Chondrocyte (in vitro differentiated cells): ENCODE results near the gene PRKAR1A. TPM values are rescaled to one million over a fixed set of nuclear protein-coding genes. Genes with fewer than 3 reads are reported as not detected.
A peak's percentile ranks its signal among the peaks of the same experiment; 100 is the strongest.

Experiments
- DNase-seq: peaks from one replicate; pipeline ENCODE4 v3.0.0; 2021; ENCODE audit warnings: mixed read lengths, low spot score
- H3K27ac Mint-ChIP-seq: one replicate; pipeline ENCODE4 v1.8.0; 2021; ENCODE audit warnings: mild to moderate bottlenecking, moderate library complexity, mixed read lengths; ENCODE audit not compliant: unreplicated experiment
- H3K27me3 Mint-ChIP-seq: 2 replicates; pipeline ENCODE4 v1.8.0; 2021; ENCODE audit warnings: low read depth, mixed read lengths
- H3K36me3 Mint-ChIP-seq: 2 replicates; pipeline ENCODE4 v1.8.0; 2021; ENCODE audit warnings: low read depth, mixed read lengths
- H3K4me1 Mint-ChIP-seq: 2 replicates; pipeline ENCODE4 v1.8.0; 2021; ENCODE audit warnings: low read depth, mild to moderate bottlenecking, mixed read lengths
- H3K4me3 Mint-ChIP-seq: one replicate; pipeline ENCODE4 v1.8.0; 2021; ENCODE audit warnings: mild to moderate bottlenecking, moderate library complexity, mixed read lengths; ENCODE audit not compliant: unreplicated experiment
- H3K9me3 Mint-ChIP-seq: 2 replicates; pipeline ENCODE4 v1.8.0; 2021; ENCODE audit warnings: low read depth, mixed read lengths
- CTCF ChIP-seq: fragments of 200-600 bp; sonication (generic); IDR thresholded peaks from 2 replicates; pipeline ENCODE4 v1.5.0; 2021; ENCODE audit warnings: antibody characterized with exemption, mild to moderate bottlenecking, moderate library complexity
- total RNA-seq: library from RNA; stranded (reverse); gene quantifications from 3 replicates; pipeline ENCODE4 v1.2.1, GENCODE V29; 2021

The PRKAR1A gene
- total RNA-seq, 1 donor from 2014 or later = 269 TPM

GRCh38 chr17:68598074-68598473 is 85.8 kb downstream of the PRKAR1A start:
- H3K4me1 Mint-ChIP-seq = peaks cover 8% of the 10 kb centered on the region
- H3K36me3 Mint-ChIP-seq = no peaks in the 10 kb centered on the region
- no peak for DNase-seq
- no peak for TF ChIP-seq CTCF
- H3K9me3 Mint-ChIP-seq = no peaks in the 10 kb centered on the region
- no peak overlapping the region for H3K27ac Mint-ChIP-seq
- H3K4me3 Mint-ChIP-seq = no peak overlapping the region
- H3K27me3 Mint-ChIP-seq = peaks cover 38% of the 10 kb centered on the region

- H3K27me3 Mint-ChIP-seq = peaks cover 40% of the 10 kb centered on the region
- DNase-seq = no peak
- H3K36me3 Mint-ChIP-seq = no peaks in the 10 kb centered on the region
- TF ChIP-seq CTCF = no peak
- H3K27ac Mint-ChIP-seq = no peak overlapping the region
- peaks cover 8% of the 10 kb centered on the region for H3K4me1 Mint-ChIP-seq
- peaks cover 2% of the 10 kb centered on the region for H3K9me3 Mint-ChIP-seq
- no peak overlapping the region for H3K4me3 Mint-ChIP-seq
These were observed 86.3 kb downstream of the PRKAR1A start for GRCh38 chr17:68598545-68598961.

DNA sequence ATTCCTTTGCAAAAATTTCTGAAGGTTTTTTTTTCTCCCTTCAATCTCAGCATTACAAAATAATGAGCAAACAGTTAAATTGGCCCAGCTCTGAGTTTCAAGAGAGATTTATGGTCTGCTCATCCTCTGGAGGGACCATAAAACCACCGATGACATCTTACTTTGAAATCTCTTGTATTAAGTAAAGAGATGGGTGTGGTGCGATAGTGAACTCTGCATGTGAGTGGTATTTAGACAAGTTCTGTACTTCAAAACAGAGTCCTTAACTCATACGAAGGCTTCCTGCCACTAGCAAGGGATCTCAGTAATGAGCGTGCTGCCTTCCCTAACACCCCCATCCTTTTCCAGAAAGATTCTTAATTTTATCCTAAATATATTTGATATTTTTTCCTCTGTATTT is 86.9 kb downstream of the PRKAR1A start:
- H3K4me1 Mint-ChIP-seq = peaks cover 8% of the 10 kb centered on the region
- DNase-seq = no peak

GRCh38 chr17:68599552-68600066 is 87.4 kb downstream of the PRKAR1A start:
- Mint-ChIP-seq H3K27ac (no peak overlapping the region), H3K4me1 (peaks cover 8% of the 10 kb centered on the region), H3K36me3 (no peaks in the 10 kb centered on the region), H3K27me3 (peaks cover 42% of the 10 kb centered on the region), H3K9me3 (peaks cover 3% of the 10 kb centered on the region), H3K4me3 (peak overlapping the region; percentile 68)
- TF ChIP-seq CTCF = no peak
- DNase-seq = no peak

More for the DNA sequence above, 86.9 kb downstream of the PRKAR1A start:
- H3K9me3 Mint-ChIP-seq = peaks cover 3% of the 10 kb centered on the region
- no peak for TF ChIP-seq CTCF
- no peak overlapping the region for H3K27ac Mint-ChIP-seq
- H3K27me3 Mint-ChIP-seq = peaks cover 42% of the 10 kb centered on the region
- no peaks in the 10 kb centered on the region for H3K36me3 Mint-ChIP-seq
- H3K4me3 Mint-ChIP-seq = no peak overlapping the region

- H3K9me3 Mint-ChIP-seq = peaks cover 3% of the 10 kb centered on the region
- no peak overlapping the region for H3K27ac Mint-ChIP-seq
- DNase-seq = no peak
- H3K27me3 Mint-ChIP-seq = peaks cover 42% of the 10 kb centered on the region
- H3K4me1 Mint-ChIP-seq = peaks cover 8% of the 10 kb centered on the region
- no peaks in the 10 kb centered on the region for H3K36me3 Mint-ChIP-seq
- H3K4me3 Mint-ChIP-seq = peak overlapping the region; percentile 68
- TF ChIP-seq CTCF = peak; percentile 39
These were observed 88.1 kb downstream of the PRKAR1A start for GRCh38 chr17:68600067-68600930.

Other genes with a start within 250 kb of the PRKAR1A start
- 0.15 to 0.44 TPM (median 0.31 TPM) in 3 replicates for gene SLC16A6, start 221.3 kb upstream of the PRKAR1A start, total RNA-seq
- gene ARSG, start 220.9 kb upstream of the PRKAR1A start, total RNA-seq = 5.8 to 9.1 TPM (median 7.4 TPM) in 3 replicates
- 109 to 119 TPM (median 112 TPM) in 3 replicates for gene WIPI1, start 54.9 kb upstream of the PRKAR1A start, total RNA-seq
- not detected in 3 replicates for gene FAM20A, start 88.9 kb downstream of the PRKAR1A start, total RNA-seq